ENCODE results near the gene PRRC2B. TPM values are rescaled to one million over a fixed set of nuclear protein-coding genes. Genes with fewer than 3 reads are reported as not detected.

The PRRC2B gene
- total and polyA plus RNA-seq, 4 donors: 10.3 to 44.3 (median 27.0) TPM

DNA sequence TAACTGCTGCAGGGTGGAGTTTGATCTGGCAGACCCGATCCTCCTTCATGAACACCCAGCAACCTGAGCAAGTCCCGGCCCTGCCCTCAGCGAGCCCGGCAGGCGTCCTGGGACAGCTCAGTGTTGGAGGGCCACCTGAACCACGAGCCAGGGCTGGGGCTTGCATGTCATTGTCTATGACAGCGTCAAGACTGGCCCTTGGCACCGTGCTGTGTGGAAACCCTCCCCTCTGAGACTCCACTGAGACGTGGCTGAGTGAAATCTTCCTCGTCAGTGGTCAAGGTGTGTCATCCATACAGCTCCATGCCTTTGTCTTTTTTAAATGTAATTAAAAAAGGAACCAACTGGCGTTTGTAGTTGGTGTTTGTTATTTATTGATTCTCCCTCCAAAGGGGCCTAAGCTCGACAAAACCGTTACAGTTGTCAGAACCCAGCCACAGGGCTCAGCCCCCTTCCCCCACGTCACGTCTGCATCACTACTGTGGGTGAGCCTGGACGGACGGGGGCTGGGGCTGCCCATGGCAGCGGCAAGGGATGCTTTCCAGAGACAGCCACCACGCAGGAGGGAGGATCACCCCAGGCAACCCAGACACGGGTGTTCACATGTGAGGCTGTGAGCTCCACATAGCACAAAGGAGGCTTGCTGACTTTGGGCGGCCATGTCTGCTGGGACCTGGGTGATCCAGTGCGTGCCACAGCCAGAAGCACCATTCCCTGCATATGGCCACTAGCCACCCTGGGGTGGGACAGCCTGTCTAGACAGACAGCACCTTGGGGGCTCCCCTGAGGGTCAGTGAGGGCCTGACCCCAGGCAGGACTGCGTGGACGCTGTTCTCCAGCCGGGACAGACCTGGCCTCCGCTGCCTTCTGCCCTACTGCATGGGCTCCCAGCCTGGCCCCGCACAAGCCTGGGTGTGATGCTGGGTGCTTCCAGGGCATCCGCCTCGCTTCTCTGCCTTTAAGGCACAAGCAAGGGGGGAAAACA lies 129.9 kb downstream of the PRRC2B start (continued):
- TF ChIP-seq, protein P1, sequence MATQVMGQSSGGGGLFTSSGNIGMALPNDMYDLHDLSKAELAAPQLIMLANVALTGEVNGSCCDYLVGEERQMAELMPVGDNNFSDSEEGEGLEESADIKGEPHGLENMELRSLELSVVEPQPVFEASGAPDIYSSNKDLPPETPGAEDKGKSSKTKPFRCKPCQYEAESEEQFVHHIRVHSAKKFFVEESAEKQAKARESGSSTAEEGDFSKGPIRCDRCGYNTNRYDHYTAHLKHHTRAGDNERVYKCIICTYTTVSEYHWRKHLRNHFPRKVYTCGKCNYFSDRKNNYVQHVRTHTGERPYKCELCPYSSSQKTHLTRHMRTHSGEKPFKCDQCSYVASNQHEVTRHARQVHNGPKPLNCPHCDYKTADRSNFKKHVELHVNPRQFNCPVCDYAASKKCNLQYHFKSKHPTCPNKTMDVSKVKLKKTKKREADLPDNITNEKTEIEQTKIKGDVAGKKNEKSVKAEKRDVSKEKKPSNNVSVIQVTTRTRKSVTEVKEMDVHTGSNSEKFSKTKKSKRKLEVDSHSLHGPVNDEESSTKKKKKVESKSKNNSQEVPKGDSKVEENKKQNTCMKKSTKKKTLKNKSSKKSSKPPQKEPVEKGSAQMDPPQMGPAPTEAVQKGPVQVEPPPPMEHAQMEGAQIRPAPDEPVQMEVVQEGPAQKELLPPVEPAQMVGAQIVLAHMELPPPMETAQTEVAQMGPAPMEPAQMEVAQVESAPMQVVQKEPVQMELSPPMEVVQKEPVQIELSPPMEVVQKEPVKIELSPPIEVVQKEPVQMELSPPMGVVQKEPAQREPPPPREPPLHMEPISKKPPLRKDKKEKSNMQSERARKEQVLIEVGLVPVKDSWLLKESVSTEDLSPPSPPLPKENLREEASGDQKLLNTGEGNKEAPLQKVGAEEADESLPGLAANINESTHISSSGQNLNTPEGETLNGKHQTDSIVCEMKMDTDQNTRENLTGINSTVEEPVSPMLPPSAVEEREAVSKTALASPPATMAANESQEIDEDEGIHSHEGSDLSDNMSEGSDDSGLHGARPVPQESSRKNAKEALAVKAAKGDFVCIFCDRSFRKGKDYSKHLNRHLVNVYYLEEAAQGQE (IDR thresholded peaks at IDR 0.05): no peak
- no peak for TF ChIP-seq RXRA (IDR thresholded peaks at IDR 0.05)

DNA sequence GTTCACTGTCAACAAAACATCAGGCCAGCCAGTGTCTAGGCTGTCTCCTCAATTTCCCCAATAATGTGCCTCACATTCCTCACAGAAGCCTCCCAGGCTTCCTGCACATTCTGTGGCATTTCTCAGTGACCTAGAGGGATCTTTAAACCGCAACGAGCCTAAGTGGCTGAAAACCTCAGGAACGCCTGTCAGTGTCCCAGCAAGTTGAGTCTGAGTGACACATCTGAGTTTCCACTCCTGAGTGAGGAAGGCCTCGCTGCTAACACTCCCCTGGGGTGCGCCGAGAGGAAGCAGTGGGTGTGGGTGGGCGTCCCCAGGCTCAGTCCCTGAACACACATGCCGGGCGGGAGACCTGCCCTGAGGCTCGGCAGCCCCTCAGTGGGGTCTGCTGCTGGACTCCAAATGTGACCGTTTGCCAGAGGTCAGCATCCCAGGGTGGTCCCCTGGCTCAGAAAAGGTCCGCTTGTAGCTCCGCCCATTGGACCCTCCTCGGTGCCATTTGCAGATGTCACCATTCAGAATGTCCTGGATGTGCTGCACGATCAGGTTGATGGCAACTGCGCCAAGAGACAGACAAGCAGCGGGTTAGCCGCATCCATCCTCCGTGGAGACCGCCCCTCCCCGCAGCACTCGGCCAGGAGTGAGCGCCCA lies 130.9 kb downstream of the PRRC2B start:
- peaks cover 0 to 9% (median 6%) of the 10 kb centered on the region in 4 donors for H3K4me1 ChIP-seq (ENCODE audit: control insufficient read depth in 4 of 4, insufficient read depth in 4 of 4, low read length in 3 of 4)
- no peak for DNase-seq (ENCODE audit: low spot score)
- no peaks in the 10 kb centered on the region for H3K9me3 ChIP-seq (ENCODE audit: control insufficient read depth in 4 of 4, low read length in 3 of 4)
- H3K4me3 ChIP-seq (ENCODE audit: low read depth in 1 of 3, low read length in 3 of 3): no peak overlapping the region
- H3K9ac ChIP-seq (ENCODE audit: low read depth in 1 of 2, low read length in 2 of 2): no peak overlapping the region
- H3K27ac ChIP-seq (ENCODE audit: low read depth in 1 of 2, low read length in 2 of 2): no peak overlapping the region
- H3K27me3 ChIP-seq (ENCODE audit: control insufficient read depth in 4 of 4, insufficient read depth in 4 of 4, low read length in 3 of 4): no peaks in the 10 kb centered on the region
- TF ChIP-seq HNF4A (conservative IDR thresholded peaks at IDR 0.05): no peak
- no peak for TF ChIP-seq JUND (IDR thresholded peaks at IDR 0.05)
- TF ChIP-seq, protein P2, sequence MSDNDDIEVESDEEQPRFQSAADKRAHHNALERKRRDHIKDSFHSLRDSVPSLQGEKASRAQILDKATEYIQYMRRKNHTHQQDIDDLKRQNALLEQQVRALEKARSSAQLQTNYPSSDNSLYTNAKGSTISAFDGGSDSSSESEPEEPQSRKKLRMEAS (IDR thresholded peaks at IDR 0.05): no peak
- TF ChIP-seq HNF4G (IDR thresholded peaks at IDR 0.05): no peak
- no peak for TF ChIP-seq SP1 (IDR thresholded peaks at IDR 0.05)
- no peak for TF ChIP-seq YY1 (IDR thresholded peaks at IDR 0.05)
- no peak for TF ChIP-seq GABPA (IDR thresholded peaks at IDR 0.05 in 1 of 2, conservative IDR thresholded peaks at IDR 0.05 in 1 of 2)
- TF ChIP-seq, protein P1 (IDR thresholded peaks at IDR 0.05): no peak
- TF ChIP-seq, protein P3, sequence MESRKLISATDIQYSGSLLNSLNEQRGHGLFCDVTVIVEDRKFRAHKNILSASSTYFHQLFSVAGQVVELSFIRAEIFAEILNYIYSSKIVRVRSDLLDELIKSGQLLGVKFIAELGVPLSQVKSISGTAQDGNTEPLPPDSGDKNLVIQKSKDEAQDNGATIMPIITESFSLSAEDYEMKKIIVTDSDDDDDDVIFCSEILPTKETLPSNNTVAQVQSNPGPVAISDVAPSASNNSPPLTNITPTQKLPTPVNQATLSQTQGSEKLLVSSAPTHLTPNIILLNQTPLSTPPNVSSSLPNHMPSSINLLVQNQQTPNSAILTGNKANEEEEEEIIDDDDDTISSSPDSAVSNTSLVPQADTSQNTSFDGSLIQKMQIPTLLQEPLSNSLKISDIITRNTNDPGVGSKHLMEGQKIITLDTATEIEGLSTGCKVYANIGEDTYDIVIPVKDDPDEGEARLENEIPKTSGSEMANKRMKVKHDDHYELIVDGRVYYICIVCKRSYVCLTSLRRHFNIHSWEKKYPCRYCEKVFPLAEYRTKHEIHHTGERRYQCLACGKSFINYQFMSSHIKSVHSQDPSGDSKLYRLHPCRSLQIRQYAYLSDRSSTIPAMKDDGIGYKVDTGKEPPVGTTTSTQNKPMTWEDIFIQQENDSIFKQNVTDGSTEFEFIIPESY (IDR thresholded peaks at IDR 0.05): no peak
- TF ChIP-seq RXRA (IDR thresholded peaks at IDR 0.05): no peak
- TF ChIP-seq EGR1 (IDR thresholded peaks at IDR 0.05; ENCODE audit: low read depth in 2 of 2): no peak
- no peak for TF ChIP-seq FOXA1 (IDR thresholded peaks at IDR 0.05)
- TF ChIP-seq, protein P4, sequence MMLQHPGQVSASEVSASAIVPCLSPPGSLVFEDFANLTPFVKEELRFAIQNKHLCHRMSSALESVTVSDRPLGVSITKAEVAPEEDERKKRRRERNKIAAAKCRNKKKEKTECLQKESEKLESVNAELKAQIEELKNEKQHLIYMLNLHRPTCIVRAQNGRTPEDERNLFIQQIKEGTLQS (IDR thresholded peaks at IDR 0.05): no peak
- peaks cover 14 to 83% (median 40%) of the 10 kb centered on the region in 4 donors for H3K36me3 ChIP-seq (ENCODE audit: control insufficient read depth in 4 of 4, insufficient read depth in 3 of 4, low read depth in 1 of 4, low read length in 3 of 4)
- WGBS: 94% methylated on average over 23 of the region's 23 CpGs

Measured in liver (tissue), 9 donors.